IPS-18a (cell line): ENCODE data around the gene DENND6B.
A peak's percentile ranks its signal among the peaks of the same experiment; 100 is the strongest.

Experiments used
- H3K27ac ChIP-seq: one replicate; pipeline ENCODE4 v1.5.1; 2013; ENCODE audit warnings: low read length
- H3K27me3 ChIP-seq: one replicate; pipeline ENCODE4 v1.6.1; 2013; ENCODE audit warnings: mild to moderate bottlenecking, low read length; ENCODE audit not compliant: control insufficient read depth, insufficient read depth
- H3K36me3 ChIP-seq: one replicate; pipeline ENCODE4 v1.6.1; 2013; ENCODE audit warnings: low read depth, low read length; ENCODE audit not compliant: control insufficient read depth
- H3K4me1 ChIP-seq: one replicate; pipeline ENCODE4 v1.6.1; 2013; ENCODE audit warnings: low read depth, low read length; ENCODE audit not compliant: control insufficient read depth
- H3K4me3 ChIP-seq: one replicate; pipeline ENCODE4 v1.5.1; 2013; ENCODE audit warnings: low read length
- H3K9ac ChIP-seq: one replicate; pipeline ENCODE4 v1.6.1; 2013; ENCODE audit warnings: mild to moderate bottlenecking, low read length, moderate library complexity
- H3K9me3 ChIP-seq: one replicate; pipeline ENCODE4 v1.6.1; 2013; ENCODE audit warnings: low read depth, low read length; ENCODE audit not compliant: control insufficient read depth

The DENND6B gene

DNA sequence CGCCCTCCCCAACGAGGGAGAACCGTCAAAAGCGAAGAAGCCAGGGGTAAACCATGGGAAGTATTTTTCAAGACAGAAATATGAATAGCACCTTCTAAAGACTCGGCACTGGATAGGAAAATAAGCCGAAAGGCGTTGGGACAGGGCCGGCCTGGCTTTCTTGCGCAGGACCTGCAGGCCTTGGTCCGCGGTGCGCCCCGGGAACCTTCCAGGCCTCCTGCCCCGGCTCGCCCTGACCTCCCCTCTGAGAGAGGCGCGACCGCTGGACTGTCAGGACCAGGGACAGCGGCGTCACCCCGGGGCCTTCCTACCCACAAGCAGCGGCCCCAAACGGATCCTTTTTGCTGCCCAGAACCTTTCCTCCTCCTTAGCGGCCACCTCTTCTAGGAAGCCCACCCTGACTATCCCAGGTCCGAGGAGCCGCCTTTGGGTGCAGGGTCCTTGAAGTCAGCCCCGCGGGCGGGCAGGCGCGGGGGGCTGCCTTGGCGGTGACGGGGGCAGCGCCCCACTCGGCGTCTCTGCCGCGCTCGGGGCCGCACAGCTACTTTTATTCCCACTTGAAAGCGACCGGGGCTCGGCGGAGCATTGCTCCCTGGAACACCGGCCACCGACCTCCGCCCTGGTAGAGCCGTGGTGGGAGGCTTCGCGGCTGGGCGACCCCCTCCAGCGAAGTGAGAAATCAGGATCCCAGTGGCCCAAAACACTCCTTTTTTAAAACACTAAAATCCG is 56.0 kb downstream of the DENND6B start:
- peaks cover 8% of the 10 kb centered on the region for H3K4me1 ChIP-seq
- H3K9ac ChIP-seq: no peak overlapping the region
- peak overlapping the region; percentile 54 for H3K4me3 ChIP-seq
- no peaks in the 10 kb centered on the region for H3K9me3 ChIP-seq
- peaks cover 4% of the 10 kb centered on the region for H3K36me3 ChIP-seq
- no peak overlapping the region for H3K27ac ChIP-seq
- peaks cover 43% of the 10 kb centered on the region for H3K27me3 ChIP-seq

DNA sequence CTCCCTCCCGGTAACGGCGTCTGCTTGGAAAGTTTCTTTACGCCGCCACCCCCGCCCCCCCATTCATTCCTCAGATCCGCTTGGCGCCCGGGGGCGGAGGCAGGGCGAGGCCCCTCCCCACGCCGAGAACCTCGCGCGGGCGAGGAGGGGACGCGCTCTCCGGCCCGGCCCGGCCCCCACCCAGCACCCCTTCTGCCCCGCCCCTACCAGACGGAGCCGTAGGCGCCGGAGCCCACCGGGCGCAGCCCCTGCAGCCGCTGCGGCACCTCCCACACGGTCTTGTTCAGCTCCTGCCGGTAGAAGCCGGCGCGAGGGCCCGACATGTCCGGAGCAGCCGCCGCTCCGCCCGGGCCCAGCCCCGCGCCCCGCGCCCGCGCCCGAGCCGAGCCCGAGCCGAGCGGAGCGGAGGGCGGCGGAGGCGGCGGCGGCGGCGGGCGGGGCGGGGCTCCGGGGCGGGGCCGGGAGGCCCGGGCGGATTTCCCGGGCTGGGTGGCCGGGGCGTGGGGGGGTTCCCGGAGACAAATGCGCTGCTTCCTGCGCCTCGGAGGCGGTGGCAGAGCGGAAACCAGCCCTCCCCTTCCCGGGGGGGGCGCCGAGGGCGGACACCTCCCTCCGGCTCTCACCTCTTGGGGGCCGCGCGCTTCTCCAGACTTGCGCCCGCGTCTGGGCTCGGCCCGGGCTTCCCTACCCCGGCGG is 56.7 kb downstream of the DENND6B start, which contains the start of gene MAPK11:
MAPK11 (minus strand) TSS at position 411 of the 696 bp plus-strand sequence; CDS start at position 323, 88 bp downstream.
- peak within 1 kb of the TSS; percentile 54 for H3K4me3 ChIP-seq
- peaks cover 2% of the 10 kb centered on the region for H3K36me3 ChIP-seq
- peaks cover 43% of the 10 kb centered on the region for H3K27me3 ChIP-seq
- no peak within 1 kb of the TSS for H3K9ac ChIP-seq
- H3K27ac ChIP-seq: no peak within 1 kb of the TSS
- H3K9me3 ChIP-seq: no peaks in the 10 kb centered on the region
- H3K4me1 ChIP-seq: peaks cover 8% of the 10 kb centered on the region

DNA sequence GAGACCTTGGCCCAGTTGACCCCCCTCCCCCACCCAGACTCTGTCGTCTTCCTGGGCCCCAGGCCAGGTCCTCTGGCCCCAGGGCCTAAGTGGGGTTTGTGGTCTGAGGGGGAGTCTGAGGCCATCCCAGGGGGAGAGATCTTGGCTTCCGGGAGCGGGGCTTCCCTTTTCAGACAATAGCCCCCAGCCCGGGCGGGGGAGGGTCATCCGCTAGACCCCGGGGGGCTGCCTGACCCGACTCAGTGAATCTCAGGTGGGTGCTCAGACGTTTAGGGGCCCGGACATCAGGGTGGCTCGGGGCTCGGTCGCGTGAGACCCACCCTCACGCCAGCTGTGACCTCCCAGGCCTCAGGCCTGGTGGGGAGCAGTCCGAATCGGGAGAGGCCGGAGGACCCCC is 57.2 kb downstream of the DENND6B start:
- H3K4me1 ChIP-seq: peaks cover 8% of the 10 kb centered on the region
- no peak overlapping the region for H3K9ac ChIP-seq
- H3K36me3 ChIP-seq: no peaks in the 10 kb centered on the region
- peaks cover 43% of the 10 kb centered on the region for H3K27me3 ChIP-seq
- peak overlapping the region; percentile 17 for H3K4me3 ChIP-seq
- H3K9me3 ChIP-seq: no peaks in the 10 kb centered on the region
- no peak overlapping the region for H3K27ac ChIP-seq

DNA sequence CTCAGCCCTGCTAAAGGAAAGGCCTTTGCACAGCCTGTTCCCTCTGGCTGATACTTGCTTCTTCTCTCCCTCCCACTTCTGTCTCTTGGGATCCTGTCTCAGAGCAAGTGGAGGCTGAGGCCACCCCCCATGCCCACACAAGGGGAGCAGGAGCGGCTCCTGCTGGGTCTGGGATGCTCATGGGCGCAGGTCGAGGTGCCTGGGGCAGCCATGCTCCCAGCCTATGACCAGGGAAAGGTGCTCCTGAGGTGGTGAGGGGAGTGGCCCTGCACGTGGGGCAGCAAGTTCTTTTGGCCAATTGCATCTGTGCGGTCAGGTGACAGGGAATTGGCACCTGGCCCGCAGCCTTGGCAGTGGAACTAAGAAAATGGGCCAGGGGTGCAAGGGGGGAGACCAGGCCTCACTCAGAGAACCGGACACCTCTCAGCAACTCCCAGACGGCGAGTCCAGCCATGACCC is 58.1 kb downstream of the DENND6B start:
- no peaks in the 10 kb centered on the region for H3K9me3 ChIP-seq
- no peak overlapping the region for H3K4me3 ChIP-seq
- H3K27me3 ChIP-seq: peaks cover 43% of the 10 kb centered on the region
- H3K9ac ChIP-seq: no peak overlapping the region
- peaks cover 8% of the 10 kb centered on the region for H3K4me1 ChIP-seq
- no peak overlapping the region for H3K27ac ChIP-seq
- H3K36me3 ChIP-seq: no peaks in the 10 kb centered on the region

DNA sequence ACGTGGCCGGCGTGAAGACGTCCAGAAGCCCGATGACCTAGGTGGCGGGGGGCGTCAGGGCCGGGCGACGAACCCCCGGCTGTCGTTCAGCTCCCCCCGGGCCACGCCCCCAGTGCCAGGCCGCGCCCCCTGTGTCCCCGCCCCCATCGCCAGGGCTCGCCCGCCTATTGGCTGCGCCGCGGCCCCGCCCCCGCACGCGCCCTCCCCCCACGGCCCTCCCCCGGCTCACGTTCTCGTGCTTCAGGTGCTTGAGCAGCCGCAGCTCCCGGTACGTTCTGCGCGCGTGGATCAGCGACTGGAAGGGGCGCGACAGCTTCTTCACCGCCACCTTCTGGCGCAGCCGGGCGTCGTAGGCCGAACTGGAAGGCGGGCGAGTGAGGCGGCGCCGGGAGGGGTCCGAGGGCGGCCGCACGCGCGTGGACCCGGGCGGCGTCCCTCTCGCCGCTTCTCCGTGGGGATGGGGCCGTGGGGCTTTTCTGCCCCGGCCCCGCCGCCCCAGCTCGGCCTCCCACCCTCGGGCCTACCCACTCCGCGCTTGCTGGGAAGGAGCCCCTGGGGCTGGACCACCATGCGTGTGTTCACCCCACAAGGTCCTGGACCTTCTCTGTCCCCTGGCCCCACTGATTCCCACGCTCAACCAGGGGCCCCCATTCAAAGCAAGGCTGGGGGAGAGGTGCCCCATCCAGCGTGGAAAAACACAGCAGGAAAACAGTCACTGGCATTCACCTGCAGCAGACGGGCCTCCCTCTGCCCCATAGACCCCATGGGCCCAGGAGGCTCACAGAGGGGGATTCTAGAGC is 59.0 kb downstream of the DENND6B start:
- H3K9ac ChIP-seq: no peak overlapping the region
- H3K9me3 ChIP-seq: no peaks in the 10 kb centered on the region
- peaks cover 47% of the 10 kb centered on the region for H3K27me3 ChIP-seq
- H3K27ac ChIP-seq: no peak overlapping the region
- H3K4me3 ChIP-seq: no peak overlapping the region
- no peaks in the 10 kb centered on the region for H3K36me3 ChIP-seq
- peaks cover 8% of the 10 kb centered on the region for H3K4me1 ChIP-seq

DNA sequence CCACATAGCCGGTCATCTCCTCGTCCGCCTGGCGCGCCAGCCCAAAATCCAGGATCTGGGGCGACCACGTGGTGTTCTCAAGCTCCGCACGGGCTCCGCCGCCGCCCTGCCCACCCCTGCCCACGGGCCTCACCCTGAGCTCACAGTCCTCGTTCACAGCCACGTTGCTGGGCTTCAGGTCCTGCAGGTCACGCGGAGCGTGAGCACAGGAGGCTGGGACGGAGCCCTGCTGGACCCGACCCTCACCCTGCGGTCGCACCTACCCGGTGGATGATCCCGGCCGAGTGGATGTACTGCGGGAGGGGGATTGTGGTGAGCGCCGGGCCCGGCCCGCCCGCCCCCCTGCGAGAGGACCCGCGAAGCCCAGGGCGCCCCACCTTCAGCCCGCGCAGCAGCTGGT is 59.8 kb downstream of the DENND6B start:
- Histone ChIP-seq H3K4me3 (no peak overlapping the region), H3K27me3 (peaks cover 47% of the 10 kb centered on the region), H3K4me1 (peaks cover under 1% of the 10 kb centered on the region)

DNA sequence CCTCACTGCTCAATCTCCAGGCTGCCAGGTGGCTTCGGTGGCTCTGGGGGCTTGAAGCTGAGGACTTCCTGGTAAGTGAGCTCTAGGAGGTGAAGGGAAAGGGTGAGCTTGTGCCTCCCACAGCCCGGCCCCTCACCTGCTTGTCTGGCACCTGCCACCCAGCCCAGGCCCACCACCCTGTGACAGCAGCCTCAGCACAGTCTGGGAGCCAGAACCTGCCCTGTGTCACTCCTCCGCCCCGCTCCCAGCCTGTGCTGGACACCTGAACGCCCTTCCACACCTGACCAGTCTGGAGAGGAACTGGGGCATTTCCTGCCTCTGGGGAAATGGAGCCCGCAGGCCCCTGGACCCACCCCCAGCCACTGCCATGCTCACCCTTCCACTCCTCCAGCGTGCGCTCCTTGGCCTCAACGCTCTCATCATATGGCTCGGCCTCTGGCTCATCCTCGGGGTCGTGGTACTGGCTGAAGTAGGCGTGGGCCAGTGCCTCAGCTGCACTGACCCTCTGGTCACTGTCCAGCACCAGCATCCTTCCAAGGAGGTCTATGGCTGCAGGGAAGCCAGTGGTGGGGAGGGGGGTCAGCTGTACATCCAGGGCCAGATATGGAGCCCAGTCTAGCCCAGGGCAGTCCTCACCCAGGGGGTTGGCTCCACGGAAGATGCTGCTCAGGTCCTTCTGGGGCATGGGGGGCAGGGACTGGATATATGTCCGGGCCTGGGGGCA is 61.7 kb downstream of the DENND6B start:
- Histone ChIP-seq H3K9ac (no peak overlapping the region), H3K4me1 (no peaks in the 10 kb centered on the region), H3K4me3 (no peak overlapping the region), H3K27me3 (peaks cover 45% of the 10 kb centered on the region), H3K9me3 (no peaks in the 10 kb centered on the region), H3K27ac (no peak overlapping the region), H3K36me3 (no peaks in the 10 kb centered on the region)

More for the DNA sequence above, 59.8 kb downstream of the DENND6B start:
- no peak overlapping the region for H3K27ac ChIP-seq
- H3K9me3 ChIP-seq: no peaks in the 10 kb centered on the region
- no peak overlapping the region for H3K9ac ChIP-seq
- no peaks in the 10 kb centered on the region for H3K36me3 ChIP-seq

DNA sequence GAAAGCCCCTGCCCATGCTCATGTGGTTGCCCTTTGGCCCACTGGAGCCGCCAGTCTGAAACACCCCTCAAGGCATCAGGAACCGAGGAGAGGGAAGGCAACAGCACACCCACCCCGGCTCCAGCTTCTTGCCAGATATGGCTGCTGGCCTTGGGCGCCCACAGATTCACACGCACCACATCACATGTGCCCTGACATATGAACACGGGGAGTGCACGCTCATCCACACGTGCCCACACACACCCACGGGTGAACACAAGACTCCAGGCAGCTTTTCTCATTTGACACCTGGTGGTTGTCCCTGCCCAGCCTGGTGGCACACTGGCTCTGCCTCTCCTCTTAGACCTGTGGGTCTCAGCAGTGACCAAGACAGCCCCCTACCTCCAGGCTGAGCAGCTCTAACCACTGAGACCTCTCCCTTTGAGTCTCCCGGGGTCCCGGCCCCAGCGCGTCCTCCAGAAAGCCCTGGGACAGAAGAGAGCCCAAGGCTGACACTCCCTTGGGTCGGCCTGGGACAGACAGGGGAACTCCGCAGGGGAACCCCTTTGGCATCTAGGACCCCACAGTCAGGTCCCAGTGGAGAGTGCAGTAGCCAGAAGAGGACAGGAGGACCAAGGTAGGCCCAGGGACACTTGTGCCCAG is 62.6 kb downstream of the DENND6B start:
- no peak overlapping the region for H3K27ac ChIP-seq
- no peak overlapping the region for H3K4me3 ChIP-seq
- no peak overlapping the region for H3K9ac ChIP-seq
- no peaks in the 10 kb centered on the region for H3K9me3 ChIP-seq
- peaks cover 39% of the 10 kb centered on the region for H3K27me3 ChIP-seq
- H3K4me1 ChIP-seq: no peaks in the 10 kb centered on the region
- H3K36me3 ChIP-seq: no peaks in the 10 kb centered on the region

DNA sequence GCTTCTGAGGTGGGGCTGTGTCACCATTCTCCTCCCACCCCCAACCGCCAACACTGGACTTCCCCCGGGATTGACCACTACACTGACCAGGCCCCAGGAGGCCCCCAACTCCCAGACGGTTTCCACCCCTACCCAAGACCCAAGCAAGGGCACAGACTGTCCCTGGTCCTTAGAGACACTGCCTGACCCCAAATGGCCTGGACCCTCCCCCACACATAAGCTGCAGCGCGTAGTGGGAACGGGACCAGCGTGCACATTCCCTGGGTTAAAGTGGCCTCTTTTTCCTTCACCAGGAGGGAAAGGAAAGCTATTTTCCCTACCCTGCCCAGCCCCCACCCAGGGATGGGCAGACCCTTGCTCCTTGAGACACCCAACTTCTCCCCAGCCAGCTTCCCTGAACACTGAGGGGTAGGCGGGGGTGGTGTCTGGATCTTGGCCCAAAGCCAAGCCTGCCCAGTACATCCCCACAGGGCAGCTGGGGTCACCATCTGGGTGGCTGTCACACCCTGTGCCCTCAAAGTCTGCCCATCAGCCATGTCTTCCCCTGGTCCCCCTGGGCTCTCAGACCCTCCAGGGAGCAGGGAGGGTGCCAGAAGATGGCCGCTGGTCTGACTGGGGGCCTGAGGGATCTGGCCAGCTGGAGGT is 63.7 kb downstream of the DENND6B start:
- Histone ChIP-seq H3K9me3 (no peaks in the 10 kb centered on the region), H3K4me3 (no peak overlapping the region), H3K27me3 (peaks cover 27% of the 10 kb centered on the region), H3K36me3 (no peaks in the 10 kb centered on the region), H3K4me1 (no peaks in the 10 kb centered on the region), H3K9ac (no peak overlapping the region), H3K27ac (no peak overlapping the region)

DNA sequence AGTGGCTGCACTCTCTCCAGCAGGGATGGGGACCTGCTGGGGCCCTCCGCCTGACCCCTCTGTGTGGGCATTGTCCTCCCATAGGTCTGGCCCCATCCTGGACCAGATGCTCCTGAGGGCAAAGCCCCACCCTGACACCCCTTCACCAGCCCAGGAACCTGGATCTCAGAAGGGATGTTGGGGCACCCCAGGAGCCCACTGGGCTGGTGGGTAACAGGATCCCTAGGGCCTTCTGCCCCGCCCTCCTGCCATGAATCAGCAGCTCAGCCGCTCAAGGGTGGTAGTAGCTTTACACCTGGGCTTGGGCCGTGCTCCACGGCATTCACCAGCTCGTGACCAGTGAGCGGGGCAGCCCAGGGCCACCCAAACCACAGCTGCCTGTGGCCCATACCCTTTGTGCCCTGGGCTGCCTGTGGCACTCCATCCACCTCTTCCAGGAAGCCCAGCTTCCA is 64.3 kb downstream of the DENND6B start:
- H3K9ac ChIP-seq: no peak overlapping the region
- no peak overlapping the region for H3K4me3 ChIP-seq
- peaks cover 26% of the 10 kb centered on the region for H3K27me3 ChIP-seq
- H3K9me3 ChIP-seq: no peaks in the 10 kb centered on the region
- H3K27ac ChIP-seq: no peak overlapping the region
- no peaks in the 10 kb centered on the region for H3K36me3 ChIP-seq
- no peaks in the 10 kb centered on the region for H3K4me1 ChIP-seq
